HCT116 (cell line): Measurements from ENCODE around the gene ZNF333.

ENCODE experiments used
- CEBPB ChIP-seq: IDR thresholded peaks from 2 replicates; pipeline ENCODE4 v1.6.1; 2012; ENCODE audit warnings: low read depth
- EZH2 ChIP-seq: fragments of 200-600 bp; sonication (generic); IDR thresholded peaks from 2 replicates; pipeline ENCODE4 v1.6.1; 2017; ENCODE audit warnings: antibody characterized with exemption, mixed run types
- EZH2phosphoT487 ChIP-seq: fragments of 200-600 bp; IDR thresholded peaks from 2 replicates; pipeline ENCODE4 v1.6.1; 2018; ENCODE audit warnings: antibody characterized with exemption, borderline replicate concordance
- POLR2A ChIP-seq: IDR thresholded peaks from 2 replicates; pipeline ENCODE4 v1.7.0; 2011; ENCODE audit warnings: borderline replicate concordance; ENCODE audit not compliant: insufficient read depth, insufficient read length; ENCODE audit errors: extremely low read depth
- POLR2AphosphoS5 ChIP-seq: IDR thresholded peaks from 2 replicates; pipeline ENCODE4 v1.6.1; 2011; ENCODE audit warnings: mild to moderate bottlenecking, low read depth, low read length, moderate library complexity
- SIN3A ChIP-seq: IDR thresholded peaks from 2 replicates; pipeline ENCODE4 v1.6.1; 2012; ENCODE audit warnings: low read depth
- TCF7L2 ChIP-seq: IDR thresholded peaks from 2 replicates; pipeline ENCODE4 v1.7.0; 2011; ENCODE audit warnings: borderline replicate concordance, inconsistent platforms; ENCODE audit not compliant: insufficient read depth, insufficient read length; ENCODE audit errors: extremely low read depth
- TF ChIP-seq, protein P1 (sequence below), 3 experiments: fragments of 200-600 bp in 1 of 3; sonication (generic) in 1 of 3; IDR thresholded peaks in 2 of 3; conservative IDR thresholded peaks in 1 of 3; 2 replicates each; pipeline ENCODE4 v1.5.1; 2012 to 2017; ENCODE audit warnings: low read depth in 2 of 3, low read length in 2 of 3, antibody characterized with exemption in 1 of 3, borderline replicate concordance in 1 of 3, control low read depth in 1 of 3, mild to moderate bottlenecking in 1 of 3, mixed read lengths in 1 of 3, mixed run types in 1 of 3, moderate library complexity in 1 of 3; ENCODE audit not compliant: insufficient read depth in 1 of 3
- TF ChIP-seq, protein P2 (sequence below): IDR thresholded peaks from 2 replicates; pipeline ENCODE4 v1.6.1; 2012
- TF ChIP-seq, protein P3 (sequence below): IDR thresholded peaks from 2 replicates; pipeline ENCODE4 v1.6.1; 2012; ENCODE audit warnings: low read depth

DNA sequence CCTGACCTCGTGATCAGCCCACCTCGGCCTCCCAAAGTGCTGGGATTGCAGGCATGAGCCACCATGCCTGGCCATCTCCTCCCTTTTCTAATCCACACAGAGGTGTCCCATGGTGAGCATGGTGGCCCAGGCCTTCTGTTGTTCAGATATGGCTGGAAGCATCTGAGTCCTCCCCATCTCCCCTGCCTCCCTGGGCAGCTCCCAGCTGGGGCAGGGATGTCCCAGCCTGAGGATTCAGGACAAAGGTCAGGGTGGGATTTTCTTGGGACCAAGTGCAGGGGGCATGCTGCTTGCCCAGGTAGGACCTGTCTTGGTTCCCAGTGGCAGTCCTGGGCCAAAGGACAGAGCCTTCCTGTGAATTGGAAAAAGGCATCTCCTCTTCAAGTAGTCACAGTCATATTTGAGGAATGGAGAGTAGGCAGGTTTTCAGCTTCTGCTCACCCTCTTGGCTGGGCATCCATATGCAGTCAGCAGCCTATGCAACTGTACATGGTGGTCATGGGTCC is 77.7 kb downstream of the ZNF333 start:
- no peak for TF ChIP-seq POLR2A
- TF ChIP-seq, protein P1, sequence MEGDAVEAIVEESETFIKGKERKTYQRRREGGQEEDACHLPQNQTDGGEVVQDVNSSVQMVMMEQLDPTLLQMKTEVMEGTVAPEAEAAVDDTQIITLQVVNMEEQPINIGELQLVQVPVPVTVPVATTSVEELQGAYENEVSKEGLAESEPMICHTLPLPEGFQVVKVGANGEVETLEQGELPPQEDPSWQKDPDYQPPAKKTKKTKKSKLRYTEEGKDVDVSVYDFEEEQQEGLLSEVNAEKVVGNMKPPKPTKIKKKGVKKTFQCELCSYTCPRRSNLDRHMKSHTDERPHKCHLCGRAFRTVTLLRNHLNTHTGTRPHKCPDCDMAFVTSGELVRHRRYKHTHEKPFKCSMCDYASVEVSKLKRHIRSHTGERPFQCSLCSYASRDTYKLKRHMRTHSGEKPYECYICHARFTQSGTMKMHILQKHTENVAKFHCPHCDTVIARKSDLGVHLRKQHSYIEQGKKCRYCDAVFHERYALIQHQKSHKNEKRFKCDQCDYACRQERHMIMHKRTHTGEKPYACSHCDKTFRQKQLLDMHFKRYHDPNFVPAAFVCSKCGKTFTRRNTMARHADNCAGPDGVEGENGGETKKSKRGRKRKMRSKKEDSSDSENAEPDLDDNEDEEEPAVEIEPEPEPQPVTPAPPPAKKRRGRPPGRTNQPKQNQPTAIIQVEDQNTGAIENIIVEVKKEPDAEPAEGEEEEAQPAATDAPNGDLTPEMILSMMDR (IDR thresholded peaks at IDR 0.05 in 2 of 3, conservative IDR thresholded peaks at IDR 0.05 in 1 of 3; ENCODE audit: borderline replicate concordance in 1 of 3, insufficient read depth in 1 of 3, low read depth in 2 of 3, low read length in 2 of 3) = no peak
- TF ChIP-seq POLR2AphosphoS5 = no peak
- TF ChIP-seq, protein P2, sequence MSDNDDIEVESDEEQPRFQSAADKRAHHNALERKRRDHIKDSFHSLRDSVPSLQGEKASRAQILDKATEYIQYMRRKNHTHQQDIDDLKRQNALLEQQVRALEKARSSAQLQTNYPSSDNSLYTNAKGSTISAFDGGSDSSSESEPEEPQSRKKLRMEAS = no peak
- no peak for TF ChIP-seq TCF7L2
- no peak for TF ChIP-seq EZH2
- no peak for TF ChIP-seq CEBPB
- TF ChIP-seq, protein P3, sequence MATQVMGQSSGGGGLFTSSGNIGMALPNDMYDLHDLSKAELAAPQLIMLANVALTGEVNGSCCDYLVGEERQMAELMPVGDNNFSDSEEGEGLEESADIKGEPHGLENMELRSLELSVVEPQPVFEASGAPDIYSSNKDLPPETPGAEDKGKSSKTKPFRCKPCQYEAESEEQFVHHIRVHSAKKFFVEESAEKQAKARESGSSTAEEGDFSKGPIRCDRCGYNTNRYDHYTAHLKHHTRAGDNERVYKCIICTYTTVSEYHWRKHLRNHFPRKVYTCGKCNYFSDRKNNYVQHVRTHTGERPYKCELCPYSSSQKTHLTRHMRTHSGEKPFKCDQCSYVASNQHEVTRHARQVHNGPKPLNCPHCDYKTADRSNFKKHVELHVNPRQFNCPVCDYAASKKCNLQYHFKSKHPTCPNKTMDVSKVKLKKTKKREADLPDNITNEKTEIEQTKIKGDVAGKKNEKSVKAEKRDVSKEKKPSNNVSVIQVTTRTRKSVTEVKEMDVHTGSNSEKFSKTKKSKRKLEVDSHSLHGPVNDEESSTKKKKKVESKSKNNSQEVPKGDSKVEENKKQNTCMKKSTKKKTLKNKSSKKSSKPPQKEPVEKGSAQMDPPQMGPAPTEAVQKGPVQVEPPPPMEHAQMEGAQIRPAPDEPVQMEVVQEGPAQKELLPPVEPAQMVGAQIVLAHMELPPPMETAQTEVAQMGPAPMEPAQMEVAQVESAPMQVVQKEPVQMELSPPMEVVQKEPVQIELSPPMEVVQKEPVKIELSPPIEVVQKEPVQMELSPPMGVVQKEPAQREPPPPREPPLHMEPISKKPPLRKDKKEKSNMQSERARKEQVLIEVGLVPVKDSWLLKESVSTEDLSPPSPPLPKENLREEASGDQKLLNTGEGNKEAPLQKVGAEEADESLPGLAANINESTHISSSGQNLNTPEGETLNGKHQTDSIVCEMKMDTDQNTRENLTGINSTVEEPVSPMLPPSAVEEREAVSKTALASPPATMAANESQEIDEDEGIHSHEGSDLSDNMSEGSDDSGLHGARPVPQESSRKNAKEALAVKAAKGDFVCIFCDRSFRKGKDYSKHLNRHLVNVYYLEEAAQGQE = no peak
- TF ChIP-seq EZH2phosphoT487 = no peak
- TF ChIP-seq SIN3A = no peak
